ENCODE data around the gene FAM25G.
"Not testable (repeated sequence)": the region's sequence is repeated elsewhere in the genome, so short reads cannot be mapped to it uniquely, and the experiment has no call there.

The FAM25G gene

GRCh38 chr10:47462577-47463358, 28.7 kb downstream of the FAM25G start:
- DNase-seq, result not testable (repeated sequence)

- not testable (repeated sequence) for DNase-seq
Observed at GRCh38 chr10:47461261-47461687, 30.2 kb downstream of the FAM25G start.

- DNase-seq, result no peak
Observed at GRCh38 chr10:47458466-47459154, 32.9 kb downstream of the FAM25G start.

DNA sequence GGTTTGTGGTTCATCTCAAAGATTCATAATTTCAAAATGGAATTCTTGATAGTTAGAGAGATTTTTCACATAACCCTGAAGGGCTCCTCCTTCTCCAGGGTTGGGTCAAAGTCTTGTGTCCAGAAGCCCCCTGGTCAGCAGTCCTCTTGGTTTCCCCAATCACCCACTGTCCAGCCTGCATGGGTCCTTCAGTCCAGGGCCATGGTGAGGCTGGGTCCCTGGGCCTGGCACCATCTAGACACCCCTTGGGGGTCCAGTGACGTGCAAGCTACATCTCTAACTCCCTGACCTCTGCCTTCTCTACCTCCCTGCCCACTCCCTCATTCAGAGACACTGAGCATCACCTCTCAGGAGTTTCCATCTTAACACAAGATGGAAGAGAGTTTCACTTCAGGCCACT, 33.7 kb downstream of the FAM25G start:
- DNase-seq, result no peak

GRCh38 chr10:47457528-47457820, 34.0 kb downstream of the FAM25G start:
- no peak for DNase-seq

GRCh38 chr10:47456794-47457527, 34.5 kb downstream of the FAM25G start:
- DNase-seq, result no peak

DNA sequence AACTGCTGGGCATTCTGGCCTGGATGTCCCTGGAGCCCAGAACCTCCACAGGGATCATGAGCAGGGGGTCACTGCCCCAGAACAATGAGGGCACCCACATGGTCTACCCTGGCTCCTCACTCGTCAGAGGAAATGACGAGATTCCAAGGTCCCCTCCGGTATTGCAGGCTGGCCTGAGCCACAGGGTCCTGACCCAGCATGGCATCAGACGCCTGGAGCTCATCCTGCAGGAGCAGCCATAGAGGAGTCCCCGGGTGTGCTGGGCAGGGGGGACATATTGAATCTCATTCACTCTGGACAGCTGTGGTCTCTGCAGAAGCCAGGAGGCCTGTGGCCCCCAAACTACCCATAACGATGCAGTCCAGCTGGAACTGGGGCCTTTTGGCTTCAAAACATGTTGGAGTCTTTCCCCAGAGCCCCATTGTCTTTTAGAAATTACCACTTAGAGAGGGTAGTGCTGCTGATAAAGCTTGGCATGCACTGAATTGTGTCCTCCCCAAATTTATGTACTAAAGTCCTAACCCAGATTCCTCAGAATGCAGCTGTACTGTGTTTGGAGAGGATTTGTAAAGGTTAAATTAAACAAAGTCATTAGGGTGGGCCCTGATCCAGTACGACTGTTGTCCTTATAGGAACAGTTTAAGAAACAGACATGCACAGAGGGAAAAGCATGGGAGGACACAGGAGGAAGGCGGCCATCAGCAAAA, 35.3 kb downstream of the FAM25G start:
- DNase-seq, result no peak

- DNase-seq, result not testable (repeated sequence)
Observed at GRCh38 chr10:47455350-47456078, 36.0 kb downstream of the FAM25G start.

DNA sequence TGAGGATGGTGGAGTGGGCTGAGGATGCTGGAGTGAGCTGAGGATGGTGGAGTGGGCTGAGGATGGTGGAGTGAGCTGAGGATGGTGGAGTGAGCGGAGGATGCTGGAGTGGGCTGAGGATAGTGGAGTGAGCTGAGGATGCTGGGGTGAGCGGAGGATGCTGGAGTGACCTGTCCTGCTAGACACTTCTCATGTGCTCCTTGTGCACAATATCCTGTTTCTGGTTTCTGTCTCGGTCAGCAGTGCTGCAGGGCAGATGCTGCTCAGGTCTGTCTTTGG, 36.8 kb downstream of the FAM25G start:
- no peak for DNase-seq

DNA sequence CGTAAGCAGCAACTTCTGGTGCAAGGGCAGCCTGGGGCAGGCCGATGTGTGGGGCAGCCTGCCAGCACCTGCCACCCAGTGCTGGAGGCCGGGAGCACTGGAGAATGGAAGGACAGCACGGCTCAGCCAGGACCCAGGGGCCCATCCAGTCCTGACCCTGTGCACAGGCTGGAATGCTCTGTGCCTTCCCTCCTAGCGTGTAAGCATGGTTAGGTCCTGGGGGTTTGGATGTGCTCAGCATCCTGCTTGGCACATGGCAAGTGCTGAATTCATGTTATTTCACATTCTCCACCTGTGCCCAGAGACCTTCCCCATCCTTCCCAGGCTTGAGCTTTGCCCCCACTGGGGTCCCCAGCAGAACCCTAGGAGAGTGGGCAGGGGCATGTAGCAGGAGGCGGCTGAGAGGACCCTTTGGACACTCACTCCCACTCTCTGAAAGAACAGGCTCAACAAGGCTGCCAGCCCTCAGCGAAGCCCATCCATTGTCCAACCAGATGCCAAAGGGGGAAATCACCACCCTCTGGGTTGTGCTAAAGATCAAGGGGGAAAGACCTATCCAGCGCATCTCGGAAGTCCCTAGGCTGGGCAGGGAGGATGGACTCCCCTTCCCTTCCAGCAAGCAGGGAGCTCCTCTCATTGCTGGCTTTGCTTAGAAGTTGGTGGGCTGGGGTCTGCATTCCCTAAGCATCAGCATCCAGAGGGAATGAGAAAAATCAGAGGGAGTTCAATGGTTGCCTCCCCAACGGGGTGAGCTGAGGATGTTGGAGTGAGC, 37.3 kb downstream of the FAM25G start:
- DNase-seq, result no peak

DNA sequence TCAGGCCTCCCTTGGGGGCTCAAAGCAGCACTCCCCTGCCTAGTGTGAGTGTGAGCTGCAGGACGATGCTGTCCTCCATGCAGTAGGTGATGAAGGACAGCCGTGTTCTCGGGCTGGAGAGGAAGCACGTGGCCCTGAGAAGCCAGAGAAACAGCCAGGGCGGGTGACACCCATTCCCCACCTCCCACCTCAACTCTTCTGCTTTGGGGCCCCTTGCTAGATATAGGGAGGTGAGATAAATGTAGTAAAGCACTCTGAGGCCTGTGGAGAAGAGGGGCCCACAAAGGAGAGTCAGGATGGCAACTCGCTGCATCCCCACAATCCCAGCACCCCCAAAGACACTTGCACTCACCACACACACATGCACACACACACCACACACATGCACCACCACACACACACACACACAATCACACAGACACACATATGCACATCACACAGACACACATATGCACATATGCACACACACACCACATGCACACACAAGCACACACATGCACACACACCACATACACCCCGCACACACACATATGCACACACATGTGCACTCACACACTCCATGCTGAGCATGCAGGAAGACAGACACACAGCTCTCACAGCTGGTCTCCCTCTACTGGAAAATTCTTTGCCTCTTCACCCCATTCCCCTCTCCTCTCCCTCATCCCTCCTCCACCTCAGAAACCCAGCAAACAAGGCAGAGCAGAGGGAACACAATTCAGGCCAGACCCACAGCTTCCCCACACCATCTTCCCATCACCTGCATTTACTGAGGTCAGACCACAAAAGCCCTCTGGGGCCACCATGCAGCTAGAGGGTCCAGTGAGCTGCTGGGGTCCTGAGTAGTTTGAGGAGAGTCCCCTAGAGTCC, 38.1 kb downstream of the FAM25G start:
- no peak for DNase-seq

- DNase-seq, result no peak
Observed at GRCh38 chr10:47452495-47453140, 38.9 kb downstream of the FAM25G start.

GRCh38 chr10:47451998-47452494, 39.5 kb downstream of the FAM25G start:
- DNase-seq, result no peak

DNA sequence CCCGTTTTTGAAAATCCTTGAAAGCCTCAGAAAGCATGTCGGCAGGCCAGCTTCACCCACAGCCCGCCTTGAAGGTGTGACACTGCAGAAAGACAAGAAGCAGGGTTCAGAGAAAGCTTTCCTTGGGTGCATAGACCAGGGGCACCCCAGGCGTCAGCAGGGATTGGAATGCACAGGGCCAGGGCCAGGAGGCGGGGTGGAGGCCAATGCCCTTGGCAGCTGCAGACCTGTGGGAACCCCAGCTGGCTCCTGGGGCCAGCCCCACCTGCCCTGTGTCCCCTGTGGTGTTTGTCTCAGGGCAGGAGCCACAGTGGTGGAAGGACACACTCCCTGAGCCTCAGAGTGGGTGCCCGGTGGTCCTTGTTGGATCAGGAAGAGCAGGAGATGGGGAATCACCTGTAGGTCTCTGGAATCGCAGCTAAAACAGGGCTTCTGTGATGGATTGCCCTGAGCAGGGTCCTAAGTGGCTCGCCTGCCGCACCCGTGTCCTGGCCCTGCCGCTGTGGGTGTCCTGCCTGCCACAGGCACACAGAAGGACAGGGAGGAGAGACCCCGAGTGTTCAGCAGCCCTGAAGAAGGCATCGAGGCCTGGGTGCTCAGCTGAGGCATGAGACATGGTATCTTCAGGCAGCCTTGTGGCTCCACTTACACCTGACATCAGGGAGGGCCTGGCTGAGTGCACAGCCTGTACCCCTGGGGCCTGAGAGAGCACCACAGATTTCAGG, 40.1 kb downstream of the FAM25G start:
- no peak for DNase-seq

GRCh38 chr10:47450442-47450841, 41.1 kb downstream of the FAM25G start:
- no peak for DNase-seq

GRCh38 chr10:47449979-47450378, 41.5 kb downstream of the FAM25G start:
- no peak for DNase-seq

GRCh38 chr10:47449102-47449978, 42.2 kb downstream of the FAM25G start:
- DNase-seq, result no peak

- no peak for DNase-seq
Observed at GRCh38 chr10:47447705-47448104, 43.8 kb downstream of the FAM25G start.

- no peak for DNase-seq
Observed at GRCh38 chr10:47447209-47447608, 44.3 kb downstream of the FAM25G start.

Data from activated CD4-positive, CD25-positive, alpha-beta regulatory T cell treated with anti-CD3 and anti-CD28 coated beads, Interleukin-2, amount 50 U/mL, for 72 hours (primary cell).